Panc1 (cell line): ENCODE results near the gene LMNTD1. TPM values are rescaled to one million over a fixed set of nuclear protein-coding genes. Genes with fewer than 3 reads are reported as not detected.

Source experiments
- ATAC-seq: fragments of 200-7000 bp; cut with Tn5 transposase; 2 replicates; pipeline ENCODE4 v1.9.1; 2020; ENCODE audit warnings: mild to moderate bottlenecking, moderate library complexity
- BruUV-seq: library from RNA; stranded (reverse); fragments of 400-500 nt; replicated peaks from 2 replicates; lab custom pipeline; 2021; lab: Mats Ljungman, UMichigan
- CTCF ChIA-PET: fragments of 300-600 bp; sonication (Branson Sonifier 250); formaldehyde crosslinking; loops from one replicate; lab custom pipeline; 2022; ENCODE audit warnings: antibody characterized with exemption; lab: Charles Lee
- POLR2A ChIA-PET: fragments of 300-600 bp; sonication (Branson Sonifier 250); formaldehyde crosslinking; loops from one replicate; lab custom pipeline; 2022; ENCODE audit warnings: antibody characterized with exemption; lab: Charles Lee
- DNase-seq: peaks from one replicate; pipeline ENCODE4 v3.0.0-alpha.2; 2010; ENCODE audit warnings: low read depth, low spot score
- H3K27ac ChIP-seq: 2 replicates; pipeline ENCODE4 v1.5.1; 2011; ENCODE audit warnings: mild to moderate bottlenecking, low read length, inconsistent platforms
- H3K27me3 ChIP-seq: fragments of 200-500 bp; sonication (Bioruptor generic); 2 replicates; pipeline ENCODE4 v1.6.0; 2014; ENCODE audit warnings: low read length, inconsistent platforms; ENCODE audit not compliant: control insufficient read depth, insufficient read depth
- H3K36me3 ChIP-seq: fragments of 200-500 bp; sonication (Bioruptor generic); 2 replicates; pipeline ENCODE4 v1.5.1; 2014; ENCODE audit warnings: inconsistent platforms, mild to moderate bottlenecking, low read length, moderate library complexity; ENCODE audit not compliant: control insufficient read depth, insufficient read depth
- H3K4me1 ChIP-seq: 2 replicates; pipeline ENCODE4 v1.5.1; 2011; ENCODE audit warnings: inconsistent platforms, mild to moderate bottlenecking, low read length, moderate library complexity; ENCODE audit not compliant: control insufficient read depth, insufficient read depth
- H3K4me3 ChIP-seq, 2 experiments: 2 replicates each; pipeline ENCODE4 v1.5.1; 2011 to 2012; ENCODE audit warnings: low read depth in 2 of 2, low read length in 2 of 2, mild to moderate bottlenecking in 2 of 2, inconsistent platforms in 1 of 2, moderate library complexity in 1 of 2
- H3K9me3 ChIP-seq: fragments of 200-500 bp; sonication (Bioruptor generic); 2 replicates; pipeline ENCODE4 v1.5.1; 2014; ENCODE audit warnings: low read depth, mild to moderate bottlenecking, inconsistent platforms, low read length, moderate library complexity; ENCODE audit not compliant: control insufficient read depth, insufficient read depth
- CTCF ChIP-seq: fragments of 450-650 bp; IDR thresholded peaks from 2 replicates; pipeline ENCODE4 v1.5.1; 2017; ENCODE audit warnings: mild to moderate bottlenecking
- POLR2AphosphoS5 ChIP-seq: IDR thresholded peaks from 2 replicates; pipeline ENCODE4 v1.6.1; 2012; ENCODE audit warnings: mild to moderate bottlenecking, low read depth, low read length, moderate library complexity
- REST ChIP-seq, 2 experiments: IDR thresholded peaks; 2 replicates each; pipeline ENCODE4 v1.6.1; 2011 to 2012; ENCODE audit warnings: low read depth in 2 of 2, control low read depth in 1 of 2, low read length in 1 of 2, mild to moderate bottlenecking in 1 of 2, moderate library complexity in 1 of 2; ENCODE audit not compliant: insufficient read depth in 1 of 2
- SIN3A ChIP-seq: IDR thresholded peaks from 2 replicates; pipeline ENCODE4 v1.6.1; 2012; ENCODE audit warnings: low read depth, mild to moderate bottlenecking, low read length, moderate library complexity, borderline replicate concordance; ENCODE audit not compliant: insufficient read depth
- TCF7L2 ChIP-seq: IDR thresholded peaks from 2 replicates; pipeline ENCODE4 v1.6.1; 2011; ENCODE audit warnings: mild to moderate bottlenecking, low read depth, low read length, inconsistent platforms
- in situ Hi-C: cut with HindIII; loops from 2 replicates; pipeline ENCODE4 v1.10.0; 2016; ENCODE audit warnings: low sequenced_read_pairs, low pct_unique_long_range_greater_than_20kb
- intact Hi-C: fragments of 100-400 bp; cut with micrococcal nuclease; formaldehyde crosslinking; loops from one replicate; pipeline ENCODE4 v1.10.0; 2022; ENCODE audit not compliant: unreplicated experiment
- total RNA-seq: library from RNA; stranded (reverse); gene quantifications from one replicate; pipeline ENCODE4 v1.2.1, GENCODE V29; 2021; ENCODE audit not compliant: unreplicated experiment

The LMNTD1 gene
- total RNA-seq, 1 experiment from 2014 or later = 0.13 TPM

GRCh38 chr12:25502596-25502995, 50.5 kb downstream of the LMNTD1 start:
- Histone ChIP-seq H3K27ac (no peak overlapping the region), H3K36me3 (no peaks in the 10 kb centered on the region), H3K9me3 (no peaks in the 10 kb centered on the region; the same call in 1 of the 2 replicates), H3K4me3 (no peak overlapping the region), H3K27me3 (no peaks in the 10 kb centered on the region), H3K4me1 (no peaks in the 10 kb centered on the region)
- in situ Hi-C loops (no loop called here), intact Hi-C loops (no loop called here)
- DNase-seq = no peak
- no peak for ATAC-seq
- BruUV-seq = no TSS peak
- CTCF ChIA-PET = no interaction called here
- POLR2A ChIA-PET = no interaction called here
- TF ChIP-seq CTCF (no peak), TCF7L2 (no peak), SIN3A (no peak), REST (IDR thresholded peaks at IDR 0.05; ENCODE audit: insufficient read depth in 1 of 2, low read depth in 2 of 2, low read length in 1 of 2) (no peak), POLR2AphosphoS5 (no peak)

GRCh38 chr12:25502118-25502517, 51.0 kb downstream of the LMNTD1 start:
- Histone ChIP-seq H3K4me3 (no peak overlapping the region), H3K27ac (no peak overlapping the region), H3K27me3 (no peaks in the 10 kb centered on the region), H3K9me3 (no peaks in the 10 kb centered on the region; the same call in 1 of the 2 replicates), H3K36me3 (no peaks in the 10 kb centered on the region), H3K4me1 (no peaks in the 10 kb centered on the region)
- no TSS peak for BruUV-seq
- POLR2A ChIA-PET = no interaction called here
- in situ Hi-C loops (no loop called here), intact Hi-C loops (no loop called here)
- no peak for ATAC-seq
- no peak for DNase-seq
- CTCF ChIA-PET = no interaction called here
- TF ChIP-seq POLR2AphosphoS5 = no peak
- no peak for TF ChIP-seq SIN3A
- TF ChIP-seq CTCF = no peak
- TF ChIP-seq TCF7L2 = no peak
- TF ChIP-seq REST (IDR thresholded peaks at IDR 0.05; ENCODE audit: insufficient read depth in 1 of 2, low read depth in 2 of 2, low read length in 1 of 2) = no peak
